Measurements from ENCODE around the gene HPCAL1.
"Not testable (repeated sequence)": the region's sequence is repeated elsewhere in the genome, so short reads cannot be mapped to it uniquely, and the experiment has no call there.

The HPCAL1 gene

GRCh38 chr2:10289891-10290290 is 12.8 kb upstream of the HPCAL1 start:
- DNase-seq (ENCODE audit: low read depth), result no peak
- no peak overlapping the region for H3K4me3 ChIP-seq (ENCODE audit: low read depth, low read length)
- no peak for TF ChIP-seq CTCF (IDR thresholded peaks at IDR 0.05; ENCODE audit: low read depth, low read length, missing control alignments)
- in situ Hi-C loops (cut with HindIII; ENCODE audit: low sequenced_read_pairs), result no loop called here

- H3K4me3 ChIP-seq (ENCODE audit: low read depth, low read length); in situ Hi-C loops (cut with HindIII; ENCODE audit: low sequenced_read_pairs); DNase-seq (ENCODE audit: low read depth): not testable (repeated sequence)
Observed at GRCh38 chr2:10291376-10291775, 11.3 kb upstream of the HPCAL1 start.

- no peak for DNase-seq (ENCODE audit: low read depth)
Observed at GRCh38 chr2:10292033-10292432, 10.7 kb upstream of the HPCAL1 start.

GRCh38 chr2:10293603-10294002 is 9.1 kb upstream of the HPCAL1 start:
- no peak for TF ChIP-seq CTCF (IDR thresholded peaks at IDR 0.05; ENCODE audit: low read depth, low read length, missing control alignments)
- no peak overlapping the region for H3K4me3 ChIP-seq (ENCODE audit: low read depth, low read length)
- in situ Hi-C loops (cut with HindIII; ENCODE audit: low sequenced_read_pairs), result no loop called here
- no peak for DNase-seq (ENCODE audit: low read depth)

More at GRCh38 chr2:10292033-10292432, 10.7 kb upstream of the HPCAL1 start:
- no peak for TF ChIP-seq CTCF (IDR thresholded peaks at IDR 0.05; ENCODE audit: low read depth, low read length, missing control alignments)
- H3K4me3 ChIP-seq (ENCODE audit: low read depth, low read length), result no peak overlapping the region
- in situ Hi-C loops (cut with HindIII; ENCODE audit: low sequenced_read_pairs), result no loop called here

- DNase-seq (ENCODE audit: low read depth), result no peak
- H3K4me3 ChIP-seq (ENCODE audit: low read depth, low read length), result no peak overlapping the region
- in situ Hi-C loops (cut with HindIII; ENCODE audit: low sequenced_read_pairs), result no loop called here
- no peak for TF ChIP-seq CTCF (IDR thresholded peaks at IDR 0.05; ENCODE audit: low read depth, low read length, missing control alignments)
Observed at GRCh38 chr2:10294077-10294476, 8.6 kb upstream of the HPCAL1 start.

GRCh38 chr2:10295649-10296048 is 7.1 kb upstream of the HPCAL1 start:
- DNase-seq (ENCODE audit: low read depth); H3K4me3 ChIP-seq (ENCODE audit: low read depth, low read length); in situ Hi-C loops (cut with HindIII; ENCODE audit: low sequenced_read_pairs): not testable (repeated sequence)

GRCh38 chr2:10296142-10296541 is 6.6 kb upstream of the HPCAL1 start:
- DNase-seq (ENCODE audit: low read depth), result no peak
- in situ Hi-C loops (cut with HindIII; ENCODE audit: low sequenced_read_pairs), result no loop called here
- no peak overlapping the region for H3K4me3 ChIP-seq (ENCODE audit: low read depth, low read length)
- TF ChIP-seq CTCF (IDR thresholded peaks at IDR 0.05; ENCODE audit: low read depth, low read length, missing control alignments), result no peak

- DNase-seq (ENCODE audit: low read depth), result no peak
- H3K4me3 ChIP-seq (ENCODE audit: low read depth, low read length), result no peak overlapping the region
- no peak for TF ChIP-seq CTCF (IDR thresholded peaks at IDR 0.05; ENCODE audit: low read depth, low read length, missing control alignments)
- in situ Hi-C loops (cut with HindIII; ENCODE audit: low sequenced_read_pairs), result no loop called here
Observed at GRCh38 chr2:10297191-10297830, 5.4 kb upstream of the HPCAL1 start.

All from astrocyte of the cerebellum (primary cell).